ENCODE results near the gene DNAJC22. TPM values are rescaled to one million over a fixed set of nuclear protein-coding genes. Genes with fewer than 3 reads are reported as not detected.
"Not testable (repeated sequence)": the region's sequence is repeated elsewhere in the genome, so short reads cannot be mapped to it uniquely, and the experiment has no call there.

The DNAJC22 gene
- under 1 TPM in 1 of 2 experiments, not detected in 1; 0.10 TPM for total RNA-seq

- Mint-ChIP-seq H3K9me3 (no peaks in the 10 kb centered on the region), H3K4me3 (peak within 1 kb of the TSS; percentile 61), H3K27me3 (peaks cover 55% of the 10 kb centered on the region), H3K36me3 (no peaks in the 10 kb centered on the region), H3K27ac (no peak within 1 kb of the TSS), H3K4me1 (ENCODE audit: low read depth) (peaks cover 37% of the 10 kb centered on the region)
- CTCF ChIA-PET, result interaction anchor here (0.6 to 6.5 kb wide), 30 partner anchors 7 to 283 kb away, joined by 3 to 149 read pairs (median 5); partner anchors contain the start of genes C1QL4, PRPH, SPATS2 and TROAP
- intact Hi-C loops (cut with micrococcal nuclease), result loop anchor here (1.0 kb wide), 1 partner anchor 58 kb away; no protein-coding TSS in a partner anchor
- POLR2A ChIA-PET, result interaction anchor here (0.6 to 1.6 kb wide), 2 partner anchors 20 to 24 kb away, joined by 3 to 10 read pairs; partner anchors contain the start of genes SPATS2 and TROAP
- DNase-seq, result peak; percentile 48
Observed at GRCh38 chr12:49346659-49347310, at the start of gene DNAJC22. TSS of gene DNAJC22 (plus strand) at chr12:49346888. CDS start at chr12:49348873, 1,985 bp downstream.

- Mint-ChIP-seq H3K9me3 (no peaks in the 10 kb centered on the region), H3K4me1 (ENCODE audit: low read depth) (peaks cover 18% of the 10 kb centered on the region), H3K27ac (no peak overlapping the region), H3K36me3 (no peaks in the 10 kb centered on the region), H3K27me3 (peaks cover 52% of the 10 kb centered on the region), H3K4me3 (no peak overlapping the region)
- ChIA-PET POLR2A (interaction anchor here (0.9 to 2.2 kb wide), 3 partner anchors 25 to 45 kb away, joined by 3 to 7 read pairs (median 6); partner anchors contain the start of gene TROAP), CTCF (interaction anchor here (0.6 to 16.1 kb wide), 16 partner anchors 9 to 241 kb away, joined by 3 to 234 read pairs (median 12); partner anchors contain the start of genes C1QL4, DNAJC22, KCNH3 and SPATS2)
- DNase-seq, result no peak
- intact Hi-C loops (cut with micrococcal nuclease), result loop anchor here (1.0 to 2.0 kb wide), 2 partner anchors 25 to 45 kb away; no protein-coding TSS in a partner anchor
Observed at GRCh38 chr12:49297695-49298060, 49.0 kb upstream of the DNAJC22 start.

GRCh38 chr12:49298160-49298559 lies 48.5 kb upstream of the DNAJC22 start:
- ChIA-PET POLR2A (no interaction called here), CTCF (interaction anchor here (1.1 to 16.1 kb wide), 7 partner anchors 9 to 216 kb away, joined by 3 to 234 read pairs (median 11); partner anchors contain the start of genes C1QL4, DNAJC22 and TROAP)
- no peak overlapping the region for H3K4me3 Mint-ChIP-seq
- H3K27ac Mint-ChIP-seq, result no peak overlapping the region
- H3K4me1 Mint-ChIP-seq (ENCODE audit: low read depth), result peaks cover 18% of the 10 kb centered on the region
- intact Hi-C loops (cut with micrococcal nuclease), result loop anchor here (1.0 kb wide), 1 partner anchor 24 kb away; no protein-coding TSS in a partner anchor
- peak; percentile 44 for DNase-seq
- peaks cover 56% of the 10 kb centered on the region for H3K27me3 Mint-ChIP-seq
- no peaks in the 10 kb centered on the region for H3K9me3 Mint-ChIP-seq
- H3K36me3 Mint-ChIP-seq, result no peaks in the 10 kb centered on the region

GRCh38 chr12:49301760-49302159 lies 44.9 kb upstream of the DNAJC22 start:
- peaks cover 11% of the 10 kb centered on the region for H3K4me1 Mint-ChIP-seq (ENCODE audit: low read depth)
- peaks cover 39% of the 10 kb centered on the region for H3K27me3 Mint-ChIP-seq
- DNase-seq, result peak; percentile 77
- intact Hi-C loops (cut with micrococcal nuclease), result no loop called here
- ChIA-PET POLR2A (interaction anchor here (1.3 kb wide), 1 partner anchor 21 kb away, joined by 3 read pairs; the partner anchor contains the start of gene TROAP), CTCF (interaction anchor here (0.9 to 2.4 kb wide), 3 partner anchors 10 to 46 kb away, joined by 3 to 10 read pairs (median 6); no protein-coding TSS in a partner anchor)
- H3K36me3 Mint-ChIP-seq, result no peaks in the 10 kb centered on the region
- H3K4me3 Mint-ChIP-seq, result no peak overlapping the region
- H3K27ac Mint-ChIP-seq, result no peak overlapping the region
- H3K9me3 Mint-ChIP-seq, result no peaks in the 10 kb centered on the region

- Mint-ChIP-seq H3K9me3 (no peaks in the 10 kb centered on the region), H3K4me1 (ENCODE audit: low read depth) (peaks cover 6% of the 10 kb centered on the region), H3K27ac (no peak overlapping the region), H3K4me3 (no peak overlapping the region), H3K27me3 (peaks cover 25% of the 10 kb centered on the region), H3K36me3 (no peaks in the 10 kb centered on the region)
- CTCF ChIA-PET, result interaction anchor here (0.6 to 4.8 kb wide), 7 partner anchors 8 to 69 kb away, joined by 3 to 15 read pairs (median 4); partner anchors contain the start of genes DNAJC22 and PRPH
- POLR2A ChIA-PET, result no interaction called here
- intact Hi-C loops (cut with micrococcal nuclease), result no loop called here
- DNase-seq, result no peak
Observed at GRCh38 chr12:49304161-49304560, 42.5 kb upstream of the DNAJC22 start.

GRCh38 chr12:49305762-49306510 lies 40.8 kb upstream of the DNAJC22 start:
- Mint-ChIP-seq H3K36me3 (no peaks in the 10 kb centered on the region), H3K4me3 (no peak overlapping the region), H3K9me3 (no peaks in the 10 kb centered on the region), H3K27ac (no peak overlapping the region), H3K27me3 (peaks cover 30% of the 10 kb centered on the region), H3K4me1 (ENCODE audit: low read depth) (peaks cover 6% of the 10 kb centered on the region)
- intact Hi-C loops (cut with micrococcal nuclease), result no loop called here
- POLR2A ChIA-PET, result no interaction called here
- CTCF ChIA-PET, result interaction anchor here (1.5 to 4.8 kb wide), 2 partner anchors 10 to 36 kb away, joined by 11 to 15 read pairs; partner anchors contain the start of gene PRPH
- DNase-seq, result no peak

- no peaks in the 10 kb centered on the region for H3K9me3 Mint-ChIP-seq
- no peaks in the 10 kb centered on the region for H3K4me1 Mint-ChIP-seq (ENCODE audit: low read depth)
- no peak overlapping the region for H3K27ac Mint-ChIP-seq
- ChIA-PET CTCF (interaction anchor here (1.5 to 1.7 kb wide), 2 partner anchors 20 to 22 kb away, joined by 3 to 4 read pairs; no protein-coding TSS in a partner anchor), POLR2A (no interaction called here)
- H3K27me3 Mint-ChIP-seq, result peaks cover 22% of the 10 kb centered on the region
- no peaks in the 10 kb centered on the region for H3K36me3 Mint-ChIP-seq
- DNase-seq, result no peak
- intact Hi-C loops (cut with micrococcal nuclease), result no loop called here
- H3K4me3 Mint-ChIP-seq, result no peak overlapping the region
Observed at GRCh38 chr12:49309386-49309785, 37.3 kb upstream of the DNAJC22 start.

- intact Hi-C loops (cut with micrococcal nuclease); H3K9me3 Mint-ChIP-seq; H3K4me3 Mint-ChIP-seq; POLR2A ChIA-PET; DNase-seq; H3K4me1 Mint-ChIP-seq (ENCODE audit: low read depth); CTCF ChIA-PET; H3K27ac Mint-ChIP-seq; H3K36me3 Mint-ChIP-seq: not testable (repeated sequence)
- peaks cover 20% of the 10 kb centered on the region for H3K27me3 Mint-ChIP-seq
Observed at GRCh38 chr12:49310451-49311000, 36.2 kb upstream of the DNAJC22 start.

- H3K36me3 Mint-ChIP-seq, result no peaks in the 10 kb centered on the region
- no peak overlapping the region for H3K4me3 Mint-ChIP-seq
- peaks cover 7% of the 10 kb centered on the region for H3K27me3 Mint-ChIP-seq
- no peaks in the 10 kb centered on the region for H3K4me1 Mint-ChIP-seq (ENCODE audit: low read depth)
- DNase-seq, result no peak
- POLR2A ChIA-PET, result no interaction called here
- intact Hi-C loops (cut with micrococcal nuclease), result no loop called here
- H3K9me3 Mint-ChIP-seq, result no peaks in the 10 kb centered on the region
- CTCF ChIA-PET, result interaction anchor here (0.8 kb wide), 1 partner anchor 26 kb away, joined by 3 read pairs; no protein-coding TSS in a partner anchor
- H3K27ac Mint-ChIP-seq, result no peak overlapping the region
Observed at GRCh38 chr12:49314811-49315210, 31.9 kb upstream of the DNAJC22 start.

GRCh38 chr12:49317118-49317517 lies 29.6 kb upstream of the DNAJC22 start:
- intact Hi-C loops (cut with micrococcal nuclease); H3K36me3 Mint-ChIP-seq; DNase-seq; POLR2A ChIA-PET; H3K4me3 Mint-ChIP-seq; H3K27ac Mint-ChIP-seq; H3K4me1 Mint-ChIP-seq (ENCODE audit: low read depth); H3K9me3 Mint-ChIP-seq; H3K27me3 Mint-ChIP-seq: not testable (repeated sequence)
- CTCF ChIA-PET, result interaction anchor here (1.5 kb wide), 1 partner anchor 30 kb away, joined by 3 read pairs; no protein-coding TSS in a partner anchor

GRCh38 chr12:49320411-49321103 lies 26.1 kb upstream of the DNAJC22 start:
- H3K27me3 Mint-ChIP-seq, H3K4me3 Mint-ChIP-seq: not testable (repeated sequence)
- CTCF ChIA-PET, result interaction anchor here (3.6 kb wide), 1 partner anchor 12 kb away, joined by 21 read pairs; no protein-coding TSS in a partner anchor

More at GRCh38 chr12:49320411-49321103, 26.1 kb upstream of the DNAJC22 start:
- intact Hi-C loops (cut with micrococcal nuclease); H3K36me3 Mint-ChIP-seq; H3K9me3 Mint-ChIP-seq; DNase-seq; POLR2A ChIA-PET; H3K27ac Mint-ChIP-seq: not testable (repeated sequence)
- H3K4me1 Mint-ChIP-seq (ENCODE audit: low read depth), result peaks cover 19% of the 10 kb centered on the region
